Measurements from ENCODE around the gene ATP9B.

ATP9B gene

DNA sequence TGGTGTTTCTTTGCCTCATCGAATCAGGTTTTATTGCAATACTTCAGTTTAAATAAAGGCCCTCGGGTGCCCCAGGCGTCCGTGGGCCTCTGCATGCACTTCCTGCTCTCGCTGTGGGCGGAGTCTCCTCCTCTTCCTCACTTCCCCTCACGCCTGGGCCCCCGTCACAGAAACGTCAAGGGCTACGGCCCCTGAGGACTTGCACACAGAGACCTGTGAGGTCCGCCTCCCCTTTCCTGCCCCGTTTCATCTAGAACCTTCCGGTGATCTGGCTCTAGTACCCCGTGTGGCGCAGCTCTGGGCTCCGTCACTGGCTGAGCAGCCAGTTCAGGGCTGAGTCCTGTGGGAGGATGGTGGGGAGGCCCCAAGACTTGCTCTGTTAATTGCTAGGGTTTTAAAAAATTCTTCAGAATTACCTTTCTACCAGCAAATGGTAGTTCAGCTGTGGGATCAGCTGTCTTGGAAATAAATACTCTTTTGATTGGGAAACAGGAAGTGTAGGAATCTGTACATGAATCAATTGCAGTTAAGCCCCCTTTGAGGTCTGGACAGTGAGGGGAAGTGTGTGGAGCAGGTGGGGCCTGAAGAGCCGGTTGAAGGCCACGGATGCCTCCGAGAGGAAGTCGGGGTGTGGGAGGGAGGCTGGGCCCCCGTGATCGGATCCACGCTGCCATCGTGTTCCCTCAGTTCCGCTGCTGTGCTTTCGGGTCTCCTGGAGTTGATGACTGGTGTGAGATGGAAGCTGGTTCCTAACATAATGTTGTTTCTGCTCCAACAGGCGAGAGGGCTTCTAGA is 336.8 kb downstream of the ATP9B start:
- Histone ChIP-seq H3K9me3 (ENCODE audit: low read length) (no peaks in the 10 kb centered on the region), H3K4me3 (ENCODE audit: low read length) (no peak overlapping the region), H2AFZ (ENCODE audit: low read depth, low read length) (no peak overlapping the region), H3K36me3 (ENCODE audit: insufficient read depth, low read length) (no peaks in the 10 kb centered on the region), H3K4me1 (ENCODE audit: insufficient read depth, low read length) (peaks cover 12% of the 10 kb centered on the region), H3K27me3 (ENCODE audit: insufficient read depth, low read length) (peaks cover 19% of the 10 kb centered on the region)

DNA sequence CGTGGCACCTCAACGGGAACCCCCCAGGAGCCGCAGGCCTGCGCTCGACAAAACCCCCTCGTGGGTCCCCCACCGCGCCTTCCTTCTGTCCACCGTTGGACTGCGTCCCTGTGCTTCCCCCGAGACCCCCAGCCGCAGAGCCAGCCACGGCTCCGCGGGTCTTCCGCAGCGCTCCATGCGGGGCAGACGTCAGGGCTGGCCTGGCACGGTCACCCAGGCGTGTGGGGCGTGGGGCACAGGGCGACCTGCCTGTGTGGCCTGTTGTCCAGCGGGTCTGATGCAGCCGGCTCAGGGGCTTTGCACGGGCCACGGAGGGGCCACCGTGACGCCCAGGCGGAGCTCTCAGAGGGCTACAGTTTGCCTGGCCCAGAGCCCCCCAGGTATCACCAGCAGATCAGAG is 337.5 kb downstream of the ATP9B start:
- no peak overlapping the region for H2AFZ ChIP-seq (ENCODE audit: low read depth, low read length)
- no peak overlapping the region for H3K4me3 ChIP-seq (ENCODE audit: low read length)
- no peaks in the 10 kb centered on the region for H3K9me3 ChIP-seq (ENCODE audit: low read length)
- H3K4me1 ChIP-seq (ENCODE audit: insufficient read depth, low read length), result peaks cover 12% of the 10 kb centered on the region
- no peaks in the 10 kb centered on the region for H3K36me3 ChIP-seq (ENCODE audit: insufficient read depth, low read length)
- H3K27me3 ChIP-seq (ENCODE audit: insufficient read depth, low read length), result peaks cover 12% of the 10 kb centered on the region

DNA sequence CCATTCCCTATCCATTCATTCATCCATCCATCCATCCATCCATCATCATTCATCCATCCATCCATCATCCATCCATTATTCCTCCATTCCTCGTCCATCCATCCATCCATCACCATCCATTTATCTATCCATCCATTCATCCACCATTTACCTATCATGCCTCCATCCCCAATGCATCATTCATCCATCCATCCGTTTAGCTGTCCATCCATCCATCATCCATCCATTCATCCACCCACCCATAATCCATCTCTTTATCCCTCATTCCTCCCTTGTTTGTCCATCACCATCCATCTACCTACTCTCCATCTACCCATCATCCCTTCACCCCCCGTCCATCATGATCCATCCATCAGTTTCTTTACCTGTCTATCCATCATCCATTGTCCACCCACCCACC is 340.1 kb downstream of the ATP9B start:
- H3K4me1 ChIP-seq (ENCODE audit: insufficient read depth, low read length), result no peaks in the 10 kb centered on the region
- H3K27me3 ChIP-seq (ENCODE audit: insufficient read depth, low read length), result no peaks in the 10 kb centered on the region
- H2AFZ ChIP-seq (ENCODE audit: low read depth, low read length), result no peak overlapping the region
- no peaks in the 10 kb centered on the region for H3K36me3 ChIP-seq (ENCODE audit: insufficient read depth, low read length)
- H3K4me3 ChIP-seq (ENCODE audit: low read length), result no peak overlapping the region
- H3K9me3 ChIP-seq (ENCODE audit: low read length), result no peaks in the 10 kb centered on the region

- H3K9me3 ChIP-seq (ENCODE audit: low read length), result no peaks in the 10 kb centered on the region
- H3K4me3 ChIP-seq (ENCODE audit: low read length), result no peak overlapping the region
- H2AFZ ChIP-seq (ENCODE audit: low read depth, low read length), result no peak overlapping the region
- no peaks in the 10 kb centered on the region for H3K36me3 ChIP-seq (ENCODE audit: insufficient read depth, low read length)
- no peaks in the 10 kb centered on the region for H3K4me1 ChIP-seq (ENCODE audit: insufficient read depth, low read length)
- H3K27me3 ChIP-seq (ENCODE audit: insufficient read depth, low read length), result no peaks in the 10 kb centered on the region
Measured at GRCh38 chr18:79410171-79410641, 341.0 kb downstream of the ATP9B start.

- H3K4me3 ChIP-seq (ENCODE audit: low read length), result no peak overlapping the region
- no peaks in the 10 kb centered on the region for H3K4me1 ChIP-seq (ENCODE audit: insufficient read depth, low read length)
- H3K9me3 ChIP-seq (ENCODE audit: low read length), result no peaks in the 10 kb centered on the region
- H3K27me3 ChIP-seq (ENCODE audit: insufficient read depth, low read length), result no peaks in the 10 kb centered on the region
- no peak overlapping the region for H2AFZ ChIP-seq (ENCODE audit: low read depth, low read length)
- H3K36me3 ChIP-seq (ENCODE audit: insufficient read depth, low read length), result no peaks in the 10 kb centered on the region
Measured at GRCh38 chr18:79410731-79411613, 341.8 kb downstream of the ATP9B start.

DNA sequence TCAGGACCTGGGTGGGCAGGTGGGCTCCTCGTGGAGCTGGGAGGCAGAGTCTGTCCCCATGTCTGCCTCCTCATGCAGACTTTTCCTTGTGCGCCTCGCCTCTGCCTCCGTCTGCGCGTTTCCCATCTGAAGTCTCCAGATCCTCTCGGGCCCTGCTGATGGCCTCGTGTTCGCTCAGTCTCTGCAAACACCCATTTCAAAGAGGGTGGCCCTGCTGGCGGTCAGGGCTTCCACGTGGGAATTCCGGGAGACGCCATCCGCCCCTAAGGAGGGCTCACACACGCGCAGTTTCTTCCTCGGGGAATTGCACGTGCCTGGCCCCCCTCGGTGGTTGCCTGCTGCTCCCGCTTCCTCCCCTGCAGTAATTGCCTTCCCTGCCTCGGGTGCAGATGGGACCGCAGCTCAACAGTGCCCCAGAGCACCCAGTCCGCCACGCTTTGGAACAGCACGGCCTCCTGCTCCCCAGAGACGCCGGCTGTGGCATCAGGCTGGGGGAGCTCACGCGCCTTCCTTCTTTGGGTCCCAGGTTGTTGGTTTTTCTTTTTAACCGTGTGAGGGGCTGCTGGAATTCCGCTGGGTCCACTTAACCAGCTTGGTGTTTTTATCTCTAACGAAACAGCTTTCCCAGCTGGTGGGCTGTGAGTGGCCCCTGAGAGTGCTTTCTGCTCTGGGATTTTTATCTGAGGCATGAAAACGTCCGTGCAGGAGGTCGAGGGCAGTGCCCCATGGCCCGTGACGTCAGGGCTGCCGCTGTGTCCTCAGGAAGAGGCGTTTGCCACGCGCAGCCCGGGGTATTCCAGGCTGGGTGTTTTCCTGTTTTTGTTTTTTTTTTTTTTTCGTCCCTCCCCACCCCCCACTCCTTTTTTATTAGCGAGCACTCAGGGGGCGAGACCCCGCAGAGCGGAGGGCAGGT is 342.7 kb downstream of the ATP9B start:
- Histone ChIP-seq H3K36me3 (ENCODE audit: insufficient read depth, low read length) (no peaks in the 10 kb centered on the region), H3K27me3 (ENCODE audit: insufficient read depth, low read length) (no peaks in the 10 kb centered on the region), H3K4me3 (ENCODE audit: low read length) (no peak overlapping the region), H3K9me3 (ENCODE audit: low read length) (no peaks in the 10 kb centered on the region), H2AFZ (ENCODE audit: low read depth, low read length) (no peak overlapping the region), H3K4me1 (ENCODE audit: insufficient read depth, low read length) (no peaks in the 10 kb centered on the region)

DNA sequence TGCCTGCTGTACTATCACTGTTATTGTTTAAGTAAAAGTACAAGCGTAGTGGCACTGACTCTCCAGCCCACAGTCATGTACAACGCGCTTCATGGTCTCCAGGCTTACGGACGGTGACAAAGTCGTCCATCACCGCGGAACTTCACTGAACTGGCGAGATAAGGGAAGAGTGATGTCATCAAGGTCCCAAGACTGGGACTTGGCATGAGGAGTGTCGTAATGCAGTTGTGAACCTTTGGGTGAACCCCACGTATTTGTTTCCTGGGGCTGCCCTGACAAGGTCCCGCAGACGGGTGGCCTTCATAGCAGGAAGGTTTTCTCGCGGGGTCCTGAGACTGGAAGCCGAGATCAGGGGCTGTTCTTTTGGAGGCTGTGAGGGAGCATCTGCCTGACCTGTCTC is 343.8 kb downstream of the ATP9B start:
- Histone ChIP-seq H3K4me3 (ENCODE audit: low read length) (no peak overlapping the region), H2AFZ (ENCODE audit: low read depth, low read length) (no peak overlapping the region), H3K9me3 (ENCODE audit: low read length) (no peaks in the 10 kb centered on the region), H3K36me3 (ENCODE audit: insufficient read depth, low read length) (no peaks in the 10 kb centered on the region), H3K27me3 (ENCODE audit: insufficient read depth, low read length) (no peaks in the 10 kb centered on the region), H3K4me1 (ENCODE audit: insufficient read depth, low read length) (no peaks in the 10 kb centered on the region)

DNA sequence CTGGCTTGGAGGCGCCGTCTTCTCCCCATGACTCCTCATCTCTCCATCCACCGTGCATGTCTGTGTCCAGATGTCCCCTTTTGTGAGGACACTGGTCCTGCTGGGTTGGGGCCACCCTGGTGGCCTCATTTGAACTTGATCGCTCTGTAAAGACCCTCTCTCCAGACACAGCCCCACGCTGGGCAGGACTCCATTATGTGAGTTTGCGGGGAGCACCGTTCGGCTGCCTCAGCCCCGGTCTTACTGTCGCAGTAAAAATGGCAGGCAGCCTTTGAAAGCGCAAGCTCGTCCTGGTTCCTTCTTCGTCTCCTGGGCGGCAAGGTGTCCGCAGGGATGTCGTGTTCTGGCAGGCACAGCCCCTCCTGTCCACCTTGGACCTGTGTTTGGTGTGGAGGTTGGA is 344.2 kb downstream of the ATP9B start:
- Histone ChIP-seq H3K9me3 (ENCODE audit: low read length) (no peaks in the 10 kb centered on the region), H3K4me3 (ENCODE audit: low read length) (no peak overlapping the region), H3K36me3 (ENCODE audit: insufficient read depth, low read length) (no peaks in the 10 kb centered on the region), H2AFZ (ENCODE audit: low read depth, low read length) (no peak overlapping the region), H3K4me1 (ENCODE audit: insufficient read depth, low read length) (no peaks in the 10 kb centered on the region), H3K27me3 (ENCODE audit: insufficient read depth, low read length) (no peaks in the 10 kb centered on the region)

DNA sequence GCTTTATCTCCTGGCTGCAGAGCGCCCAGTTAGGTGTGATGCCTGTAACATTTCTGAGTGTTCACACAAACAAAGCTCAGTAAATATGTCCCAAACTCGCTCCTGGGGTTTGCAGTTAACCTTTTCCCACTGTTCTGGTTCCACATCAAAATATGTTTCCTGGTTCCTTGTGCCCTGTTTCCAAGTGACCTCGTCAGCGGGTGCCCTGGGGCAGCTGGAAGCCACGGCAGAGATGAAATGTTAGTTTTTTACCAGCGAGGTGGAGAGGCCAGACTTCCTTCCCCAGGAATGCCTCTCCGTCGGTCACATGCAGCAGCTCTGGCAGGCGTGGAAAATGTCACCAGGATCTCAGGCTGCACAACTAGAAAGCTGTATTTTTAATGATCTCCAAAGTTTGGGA is 344.7 kb downstream of the ATP9B start:
- Histone ChIP-seq H2AFZ (ENCODE audit: low read depth, low read length) (no peak overlapping the region), H3K4me1 (ENCODE audit: insufficient read depth, low read length) (no peaks in the 10 kb centered on the region), H3K4me3 (ENCODE audit: low read length) (no peak overlapping the region), H3K36me3 (ENCODE audit: insufficient read depth, low read length) (no peaks in the 10 kb centered on the region), H3K27me3 (ENCODE audit: insufficient read depth, low read length) (no peaks in the 10 kb centered on the region), H3K9me3 (ENCODE audit: low read length) (no peaks in the 10 kb centered on the region)

DNA sequence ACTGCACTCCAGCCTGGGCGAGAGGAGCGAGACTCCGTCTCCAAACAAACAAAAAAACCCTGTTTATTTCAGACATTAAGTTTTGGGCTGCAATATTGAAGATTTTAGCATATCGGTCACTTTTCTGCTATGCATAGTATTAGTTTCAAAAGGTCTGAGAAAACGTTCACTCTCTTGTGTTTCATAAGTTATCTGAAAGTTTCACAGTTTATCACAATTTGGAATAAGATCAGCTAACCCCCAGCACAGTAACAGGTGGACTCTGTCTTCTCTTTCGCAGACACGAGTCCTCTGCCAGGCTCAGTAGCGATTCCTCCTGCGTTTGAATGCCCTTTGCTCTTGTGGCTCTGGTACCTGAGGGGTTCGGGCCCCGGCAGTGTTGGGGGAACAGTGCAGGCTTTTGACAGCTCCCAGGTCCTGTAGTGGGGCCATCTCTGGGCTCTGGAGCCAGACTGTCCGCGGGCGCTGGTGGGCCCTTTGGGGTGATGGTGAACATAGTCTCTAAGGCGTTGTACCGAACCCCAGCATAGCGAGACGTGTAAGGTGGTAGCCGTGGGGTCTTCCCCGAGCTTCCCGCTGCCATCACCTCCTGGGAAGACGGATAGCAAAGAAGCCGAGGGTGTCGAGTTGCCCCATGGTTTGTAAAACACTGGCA is 347.0 kb downstream of the ATP9B start:
- Histone ChIP-seq H3K9me3 (ENCODE audit: low read length) (no peaks in the 10 kb centered on the region), H3K36me3 (ENCODE audit: insufficient read depth, low read length) (no peaks in the 10 kb centered on the region), H3K4me1 (ENCODE audit: insufficient read depth, low read length) (no peaks in the 10 kb centered on the region), H3K4me3 (ENCODE audit: low read length) (no peak overlapping the region), H3K27me3 (ENCODE audit: insufficient read depth, low read length) (no peaks in the 10 kb centered on the region), H2AFZ (ENCODE audit: low read depth, low read length) (no peak overlapping the region)

DNA sequence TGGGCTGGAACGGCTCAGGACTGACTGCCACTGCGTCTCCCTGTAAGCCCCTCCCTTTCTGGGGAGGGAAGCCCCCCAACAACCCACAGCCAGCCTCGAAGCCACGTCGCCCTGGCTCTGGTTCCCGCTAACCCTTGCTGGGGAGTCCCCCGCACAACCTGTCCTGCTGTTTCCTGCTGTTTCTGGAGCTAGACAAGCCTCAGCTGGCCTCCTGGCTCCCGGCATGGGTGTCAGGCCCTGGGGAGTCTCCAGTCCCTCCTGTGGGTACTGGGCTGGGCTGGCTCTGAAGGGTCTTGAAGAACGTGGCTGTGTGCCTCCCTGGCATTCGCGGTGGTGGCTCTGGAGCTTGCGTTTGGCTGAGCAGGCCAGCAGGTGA is 347.5 kb downstream of the ATP9B start:
- Histone ChIP-seq H3K36me3 (ENCODE audit: insufficient read depth, low read length) (no peaks in the 10 kb centered on the region), H3K4me1 (ENCODE audit: insufficient read depth, low read length) (no peaks in the 10 kb centered on the region), H3K9me3 (ENCODE audit: low read length) (no peaks in the 10 kb centered on the region), H3K27me3 (ENCODE audit: insufficient read depth, low read length) (no peaks in the 10 kb centered on the region), H2AFZ (ENCODE audit: low read depth, low read length) (no peak overlapping the region), H3K4me3 (ENCODE audit: low read length) (no peak overlapping the region)

- H2AFZ ChIP-seq (ENCODE audit: low read depth, low read length), result no peak overlapping the region
- H3K9me3 ChIP-seq (ENCODE audit: low read length), result no peaks in the 10 kb centered on the region
- H3K4me3 ChIP-seq (ENCODE audit: low read length), result no peak overlapping the region
- H3K4me1 ChIP-seq (ENCODE audit: insufficient read depth, low read length), result no peaks in the 10 kb centered on the region
- H3K27me3 ChIP-seq (ENCODE audit: insufficient read depth, low read length), result no peaks in the 10 kb centered on the region
- no peaks in the 10 kb centered on the region for H3K36me3 ChIP-seq (ENCODE audit: insufficient read depth, low read length)
Measured at GRCh38 chr18:79418236-79418635, 349.0 kb downstream of the ATP9B start.
